ENCODE results near the gene LHFPL6.

- TF ChIP-seq, protein P1, sequence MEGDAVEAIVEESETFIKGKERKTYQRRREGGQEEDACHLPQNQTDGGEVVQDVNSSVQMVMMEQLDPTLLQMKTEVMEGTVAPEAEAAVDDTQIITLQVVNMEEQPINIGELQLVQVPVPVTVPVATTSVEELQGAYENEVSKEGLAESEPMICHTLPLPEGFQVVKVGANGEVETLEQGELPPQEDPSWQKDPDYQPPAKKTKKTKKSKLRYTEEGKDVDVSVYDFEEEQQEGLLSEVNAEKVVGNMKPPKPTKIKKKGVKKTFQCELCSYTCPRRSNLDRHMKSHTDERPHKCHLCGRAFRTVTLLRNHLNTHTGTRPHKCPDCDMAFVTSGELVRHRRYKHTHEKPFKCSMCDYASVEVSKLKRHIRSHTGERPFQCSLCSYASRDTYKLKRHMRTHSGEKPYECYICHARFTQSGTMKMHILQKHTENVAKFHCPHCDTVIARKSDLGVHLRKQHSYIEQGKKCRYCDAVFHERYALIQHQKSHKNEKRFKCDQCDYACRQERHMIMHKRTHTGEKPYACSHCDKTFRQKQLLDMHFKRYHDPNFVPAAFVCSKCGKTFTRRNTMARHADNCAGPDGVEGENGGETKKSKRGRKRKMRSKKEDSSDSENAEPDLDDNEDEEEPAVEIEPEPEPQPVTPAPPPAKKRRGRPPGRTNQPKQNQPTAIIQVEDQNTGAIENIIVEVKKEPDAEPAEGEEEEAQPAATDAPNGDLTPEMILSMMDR (IDR thresholded peaks at IDR 0.05) = no peak
- TF ChIP-seq POLR2A (IDR thresholded peaks at IDR 0.05) (no peak), POLR2AphosphoS5 (IDR thresholded peaks at IDR 0.05) (no peak)
Observed at GRCh38 chr13:39646122-39646521, 43.1 kb upstream of the LHFPL6 start.

Measured in prostate gland (tissue), 2 donors.